Measurements from ENCODE around the gene NR6A1.

NR6A1 gene

GRCh38 chr9:124720429-124721108 lies 50.5 kb downstream of the NR6A1 start:
- DNase-seq: no peak

GRCh38 chr9:124718928-124719327 lies 52.2 kb downstream of the NR6A1 start:
- DNase-seq: no peak

GRCh38 chr9:124717597-124717996 lies 53.5 kb downstream of the NR6A1 start:
- DNase-seq: no peak

GRCh38 chr9:124716808-124717207 lies 54.3 kb downstream of the NR6A1 start:
- DNase-seq: no peak

GRCh38 chr9:124710766-124711165 lies 60.3 kb downstream of the NR6A1 start:
- DNase-seq: no peak

GRCh38 chr9:124709292-124709690 lies 61.8 kb downstream of the NR6A1 start:
- DNase-seq: no peak

- DNase-seq: no peak
Observed at GRCh38 chr9:124708633-124709291, 62.3 kb downstream of the NR6A1 start.

GRCh38 chr9:124708074-124708473 lies 63.0 kb downstream of the NR6A1 start:
- no peak for DNase-seq

- no peak for DNase-seq
Observed at GRCh38 chr9:124707666-124708065, 63.4 kb downstream of the NR6A1 start.

- no peak for DNase-seq
Observed at GRCh38 chr9:124706685-124707084, 64.4 kb downstream of the NR6A1 start.

GRCh38 chr9:124699575-124699974 lies 71.5 kb downstream of the NR6A1 start:
- no peak for DNase-seq

GRCh38 chr9:124698265-124698664 lies 72.8 kb downstream of the NR6A1 start:
- DNase-seq: no peak

GRCh38 chr9:124697326-124698200 lies 73.5 kb downstream of the NR6A1 start:
- DNase-seq: no peak

GRCh38 chr9:124696101-124696500 lies 75.0 kb downstream of the NR6A1 start:
- no peak for DNase-seq

- no peak for DNase-seq
Observed at GRCh38 chr9:124695280-124695890, 75.7 kb downstream of the NR6A1 start.

GRCh38 chr9:124694414-124695279 lies 76.5 kb downstream of the NR6A1 start:
- DNase-seq: no peak

- DNase-seq: no peak
Observed at GRCh38 chr9:124693403-124693802, 77.7 kb downstream of the NR6A1 start.

GRCh38 chr9:124688238-124688904 lies 82.7 kb downstream of the NR6A1 start:
- DNase-seq: no peak

GRCh38 chr9:124686918-124687317 lies 84.2 kb downstream of the NR6A1 start:
- DNase-seq: no peak

GRCh38 chr9:124685217-124685616 lies 85.9 kb downstream of the NR6A1 start:
- no peak for DNase-seq

- DNase-seq: peak; percentile 91 to 93
Observed at GRCh38 chr9:124684169-124684568, 86.9 kb downstream of the NR6A1 start.

- no peak for DNase-seq
Observed at GRCh38 chr9:124683043-124683442, 88.1 kb downstream of the NR6A1 start.
